ENCODE results near the gene GSTT2.

DNA sequence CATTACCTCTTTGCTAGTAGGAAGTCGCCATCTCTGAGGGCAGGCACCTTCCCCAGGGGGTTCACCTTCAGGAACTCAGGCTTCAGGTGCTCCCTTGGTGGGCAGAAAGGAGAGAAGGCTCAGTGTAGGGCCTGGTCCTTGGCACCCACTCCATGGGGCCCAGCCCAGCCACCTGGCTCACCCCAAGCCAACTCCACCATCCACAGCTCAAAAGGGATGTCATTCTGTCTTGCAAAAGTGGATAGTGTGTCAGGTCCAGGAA, 28.0 kb downstream of the GSTT2 start:
- TF ChIP-seq, protein P1, sequence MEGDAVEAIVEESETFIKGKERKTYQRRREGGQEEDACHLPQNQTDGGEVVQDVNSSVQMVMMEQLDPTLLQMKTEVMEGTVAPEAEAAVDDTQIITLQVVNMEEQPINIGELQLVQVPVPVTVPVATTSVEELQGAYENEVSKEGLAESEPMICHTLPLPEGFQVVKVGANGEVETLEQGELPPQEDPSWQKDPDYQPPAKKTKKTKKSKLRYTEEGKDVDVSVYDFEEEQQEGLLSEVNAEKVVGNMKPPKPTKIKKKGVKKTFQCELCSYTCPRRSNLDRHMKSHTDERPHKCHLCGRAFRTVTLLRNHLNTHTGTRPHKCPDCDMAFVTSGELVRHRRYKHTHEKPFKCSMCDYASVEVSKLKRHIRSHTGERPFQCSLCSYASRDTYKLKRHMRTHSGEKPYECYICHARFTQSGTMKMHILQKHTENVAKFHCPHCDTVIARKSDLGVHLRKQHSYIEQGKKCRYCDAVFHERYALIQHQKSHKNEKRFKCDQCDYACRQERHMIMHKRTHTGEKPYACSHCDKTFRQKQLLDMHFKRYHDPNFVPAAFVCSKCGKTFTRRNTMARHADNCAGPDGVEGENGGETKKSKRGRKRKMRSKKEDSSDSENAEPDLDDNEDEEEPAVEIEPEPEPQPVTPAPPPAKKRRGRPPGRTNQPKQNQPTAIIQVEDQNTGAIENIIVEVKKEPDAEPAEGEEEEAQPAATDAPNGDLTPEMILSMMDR (IDR thresholded peaks at IDR 0.05; ENCODE audit: extremely low read depth in 1 of 2, insufficient read depth in 1 of 2, low read depth in 1 of 2, low read length in 2 of 2): no peak
- TF ChIP-seq POLR2AphosphoS5 (IDR thresholded peaks at IDR 0.05; ENCODE audit: insufficient read depth, low read depth, low read length) (no peak), POLR2A (IDR thresholded peaks at IDR 0.05; ENCODE audit: low read depth, low read length) (no peak), EZH2 (IDR thresholded peaks at IDR 0.05; ENCODE audit: borderline replicate concordance, low read depth, low read length, severe bottlenecking) (no peak), MYC (IDR thresholded peaks at IDR 0.05; ENCODE audit: low read depth, low read length) (no peak), FOS (IDR thresholded peaks at IDR 0.05; ENCODE audit: borderline replicate concordance, insufficient read depth, low read length) (no peak)
- TF ChIP-seq, protein P2, sequence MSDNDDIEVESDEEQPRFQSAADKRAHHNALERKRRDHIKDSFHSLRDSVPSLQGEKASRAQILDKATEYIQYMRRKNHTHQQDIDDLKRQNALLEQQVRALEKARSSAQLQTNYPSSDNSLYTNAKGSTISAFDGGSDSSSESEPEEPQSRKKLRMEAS (IDR thresholded peaks at IDR 0.05; ENCODE audit: insufficient read depth, insufficient read length): no peak

Data from endothelial cell of umbilical vein (primary cell).